ENCODE measurements around the gene SPEG. TPM values are rescaled to one million over a fixed set of nuclear protein-coding genes. Genes with fewer than 3 reads are reported as not detected.

SPEG gene
- polyA plus RNA-seq, 2 of the 4 experiments (the other 2 are of a cell fraction), result 2.3 to 11.5 TPM

- H3K4me3 ChIP-seq, result no peak overlapping the region
- no peak for TF ChIP-seq SMC3 (IDR thresholded peaks at IDR 0.05)
- no peak for TF ChIP-seq SREBF2 (IDR thresholded peaks at IDR 0.05)
- no peak for TF ChIP-seq HEYL (CRISPR knock-in tag; IDR thresholded peaks at IDR 0.05)
- no peak for TF ChIP-seq NFE2L2 (conservative IDR thresholded peaks at IDR 0.05; ENCODE audit: low read length)
- no peak for TF ChIP-seq ATOH8 (CRISPR knock-in tag; IDR thresholded peaks at IDR 0.05; ENCODE audit: low read depth)
- TF ChIP-seq E2F6 (IDR thresholded peaks at IDR 0.05; ENCODE audit: borderline replicate concordance, low read depth), result no peak
- TF ChIP-seq POLR2A (IDR thresholded peaks at IDR 0.05; ENCODE audit: low read length), result no peak
- no peak for TF ChIP-seq MAZ (IDR thresholded peaks at IDR 0.05; ENCODE audit: borderline replicate concordance, low read depth, low read length)
- no peak for TF ChIP-seq TP53 (CRISPR knock-in tag; IDR thresholded peaks at IDR 0.05)
- no peak for TF ChIP-seq ELK1 (IDR thresholded peaks at IDR 0.05; ENCODE audit: low read depth, low read length)
- no peak for TF ChIP-seq CHD2 (IDR thresholded peaks at IDR 0.05; ENCODE audit: low read length, partially characterized antibody)
- no peak for TF ChIP-seq HOXB5 (CRISPR knock-in tag; IDR thresholded peaks at IDR 0.05)
- no peak for TF ChIP-seq RFX5 (IDR thresholded peaks at IDR 0.05)
- no peak for TF ChIP-seq TFCP2L1 (CRISPR knock-in tag; IDR thresholded peaks at IDR 0.05)
- TF ChIP-seq CEBPB (IDR thresholded peaks at IDR 0.05), result no peak
- TF ChIP-seq FOSL2 (IDR thresholded peaks at IDR 0.05), result no peak
- no peak for TF ChIP-seq FOSL2 (CRISPR knock-in tag; IDR thresholded peaks at IDR 0.05)
- no peak for TF ChIP-seq MYC (IDR thresholded peaks at IDR 0.05; ENCODE audit: borderline replicate concordance, low read length)
- H3K27ac ChIP-seq, result no peak overlapping the region
- ChIA-PET POLR2A (no interaction called here), CTCF (interaction anchor here (1.1 to 79.1 kb wide), 4 partner anchors 10 to 117 kb away, joined by 3 to 3291 read pairs (median 86); partner anchors contain the start of genes ASIC4, GMPPA and SPEG)
- no peaks in the 10 kb centered on the region for H3K9me3 ChIP-seq
- ATAC-seq (no peak), DNase-seq (ENCODE audit: low read depth in 1 of 2, low spot score in 1 of 2) (no peak), FAIRE-seq (no peak)
- 65% methylated on average over 9 of the region's 9 CpGs for WGBS (ENCODE audit: missing lambda C conversion rate)
- H3K4me2 ChIP-seq, result no peak overlapping the region
- H3K4me1 ChIP-seq, result peaks cover 17% of the 10 kb centered on the region
Observed at GRCh38 chr2:219519526-219519916, 84.9 kb downstream of the SPEG start.

- 66% methylated on average over 8 of the region's 8 CpGs for WGBS (ENCODE audit: missing lambda C conversion rate)
- CTCF ChIA-PET, result interaction anchor here (1.1 to 79.1 kb wide), 7 partner anchors 9 to 117 kb away, joined by 3 to 3291 read pairs (median 9); partner anchors contain the start of genes ASIC4, CHPF, GMPPA and SPEG
- no peak for ATAC-seq
- FAIRE-seq, result no peak
- H3K4me2 ChIP-seq, result no peak overlapping the region
- no peak for TF ChIP-seq CBX8 (IDR thresholded peaks at IDR 0.05)
- TF ChIP-seq NR3C1 (IDR thresholded peaks at IDR 0.05), result no peak
- no peak for TF ChIP-seq BHLHE40 (IDR thresholded peaks at IDR 0.05; ENCODE audit: low read depth, low read length)
- no peak for TF ChIP-seq TP53 (CRISPR knock-in tag; IDR thresholded peaks at IDR 0.05)
- TF ChIP-seq FOXS1 (CRISPR knock-in tag; IDR thresholded peaks at IDR 0.05), result no peak
- TF ChIP-seq E2F6 (IDR thresholded peaks at IDR 0.05; ENCODE audit: borderline replicate concordance, low read depth), result no peak
- TF ChIP-seq EP300 (IDR thresholded peaks at IDR 0.05), result no peak
- TF ChIP-seq RCOR1 (IDR thresholded peaks at IDR 0.05; ENCODE audit: low read depth, low read length), result no peak
- TF ChIP-seq CTCF (IDR thresholded peaks at IDR 0.05), result no peak
- TF ChIP-seq ZNF302 (CRISPR knock-in tag; IDR thresholded peaks at IDR 0.05), result no peak
- TF ChIP-seq HES2 (IDR thresholded peaks at IDR 0.05), result no peak
- no peak for TF ChIP-seq MAZ (IDR thresholded peaks at IDR 0.05; ENCODE audit: borderline replicate concordance, low read depth, low read length)
- TF ChIP-seq NFE2L2 (conservative IDR thresholded peaks at IDR 0.05; ENCODE audit: low read length), result no peak
- no peak for TF ChIP-seq HDAC2 (IDR thresholded peaks at IDR 0.05)
- no peak for TF ChIP-seq HOXB5 (CRISPR knock-in tag; IDR thresholded peaks at IDR 0.05)
- TF ChIP-seq NPAS2 (CRISPR knock-in tag; IDR thresholded peaks at IDR 0.05; ENCODE audit: borderline replicate concordance), result no peak
- no peak for DNase-seq (ENCODE audit: low read depth in 1 of 2, low spot score in 1 of 2)
- POLR2A ChIA-PET, result interaction anchor here (0.8 to 1.4 kb wide), 2 partner anchors 10 to 22 kb away, joined by 3 read pairs; partner anchors contain the start of gene GMPPA
- H3K4me3 ChIP-seq, result no peak overlapping the region
- H3K9me3 ChIP-seq, result no peaks in the 10 kb centered on the region
- H3K4me1 ChIP-seq, result peaks cover 17% of the 10 kb centered on the region
- no peak overlapping the region for H3K27ac ChIP-seq
Observed at GRCh38 chr2:219520079-219520478, 85.4 kb downstream of the SPEG start.

Measured in A549 (cell line).